Measurements from ENCODE around the gene CAMK1D. TPM values are rescaled to one million over a fixed set of nuclear protein-coding genes. Genes with fewer than 3 reads are reported as not detected.

The CAMK1D gene
- total RNA-seq, 1 experiment from 2014 or later, result 6.3 TPM

DNA sequence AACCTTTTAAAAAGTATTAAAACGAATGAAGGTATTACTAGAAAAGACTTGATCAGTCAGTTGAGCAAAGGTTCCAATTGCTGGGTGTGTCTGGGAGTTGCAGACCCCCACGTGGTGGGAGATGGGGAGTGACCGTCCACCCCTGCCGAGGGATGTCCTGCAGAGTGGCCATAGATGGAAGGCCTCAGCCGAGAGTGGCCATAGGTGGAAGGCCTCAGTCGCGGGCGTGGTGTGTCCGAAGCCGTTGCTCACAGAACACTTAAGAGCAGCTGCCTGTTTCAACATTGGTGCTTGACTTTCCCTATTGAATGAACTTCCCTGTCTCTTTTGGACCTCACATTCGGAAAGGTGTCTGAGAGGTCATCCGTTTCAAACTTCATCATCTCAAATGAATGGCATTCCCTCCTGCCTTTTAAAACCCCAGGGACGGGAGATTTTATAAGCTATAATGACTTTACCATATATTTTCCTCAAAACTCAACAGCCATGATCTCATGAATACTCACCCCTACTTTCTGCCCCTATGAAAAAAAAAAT lies 69.4 kb downstream of the CAMK1D start:
- Histone ChIP-seq H4K8ac (replicated peaks; ENCODE audit: insufficient read length, low read depth, low read length) (no peak overlapping the region), H3K27ac (ENCODE audit: insufficient read length, low read depth, low read length) (no peak overlapping the region), H2BK120ac (ENCODE audit: low read depth, low read length, poor library complexity, severe bottlenecking) (no peak overlapping the region), H4K5ac (ENCODE audit: insufficient read length, low read depth, low read length) (no peak overlapping the region), H2AK5ac (ENCODE audit: insufficient read length, low read length) (no peak overlapping the region), H3K14ac (ENCODE audit: insufficient read depth, low read length) (no peak overlapping the region; the same call in 1 of the 2 replicates), H2BK12ac (ENCODE audit: insufficient read length, low read depth, low read length) (no peak overlapping the region), H3K18ac (ENCODE audit: insufficient read length, low read depth, low read length) (no peak overlapping the region), H2BK20ac (ENCODE audit: low read depth, low read length, poor library complexity, severe bottlenecking) (no peak overlapping the region), H3K79me2 (ENCODE audit: insufficient read depth, low read length) (no peaks in the 10 kb centered on the region), H3K56ac (ENCODE audit: insufficient read length, low read depth, low read length) (no peak overlapping the region), H2AFZ (ENCODE audit: low read length) (no peak overlapping the region), H3K9me3 (ENCODE audit: control insufficient read depth, low read depth, low read length) (no peaks in the 10 kb centered on the region), H3K4me1 (ENCODE audit: insufficient read depth, low read length) (no peaks in the 10 kb centered on the region), H3T11ph (ENCODE audit: low read length) (no peak overlapping the region), H3K79me1 (ENCODE audit: insufficient read depth, low read depth, low read length, poor library complexity, severe bottlenecking) (no peaks in the 10 kb centered on the region), H3K9ac (ENCODE audit: extremely low read depth, insufficient read length, low read length) (no peak overlapping the region), H3K4ac (ENCODE audit: low read depth, low read length) (no peak overlapping the region), H4K91ac (ENCODE audit: insufficient read length, low read depth, low read length) (no peak overlapping the region), H2BK15ac (ENCODE audit: low read depth, low read length) (no peak overlapping the region), H4K20me1 (ENCODE audit: control insufficient read depth, insufficient read depth, insufficient read length) (no peaks in the 10 kb centered on the region), H3K27me3 (ENCODE audit: insufficient read depth, low read length) (no peaks in the 10 kb centered on the region), H3K4me2 (ENCODE audit: insufficient read depth, insufficient read length, low read length) (no peak overlapping the region), H3K23me2 (ENCODE audit: insufficient read length, low read depth, low read length, poor library complexity, severe bottlenecking) (no peaks in the 10 kb centered on the region), H2BK5ac (ENCODE audit: insufficient read length, low read length) (no peak overlapping the region), H3K23ac (ENCODE audit: insufficient read length, low read depth, low read length) (no peak overlapping the region)
- no CpG with 5 or more reads among the region's 13 CpGs for WGBS (ENCODE audit: extremely low coverage, insufficient read length, low lambda C conversion rate)
- TF ChIP-seq, protein P1, sequence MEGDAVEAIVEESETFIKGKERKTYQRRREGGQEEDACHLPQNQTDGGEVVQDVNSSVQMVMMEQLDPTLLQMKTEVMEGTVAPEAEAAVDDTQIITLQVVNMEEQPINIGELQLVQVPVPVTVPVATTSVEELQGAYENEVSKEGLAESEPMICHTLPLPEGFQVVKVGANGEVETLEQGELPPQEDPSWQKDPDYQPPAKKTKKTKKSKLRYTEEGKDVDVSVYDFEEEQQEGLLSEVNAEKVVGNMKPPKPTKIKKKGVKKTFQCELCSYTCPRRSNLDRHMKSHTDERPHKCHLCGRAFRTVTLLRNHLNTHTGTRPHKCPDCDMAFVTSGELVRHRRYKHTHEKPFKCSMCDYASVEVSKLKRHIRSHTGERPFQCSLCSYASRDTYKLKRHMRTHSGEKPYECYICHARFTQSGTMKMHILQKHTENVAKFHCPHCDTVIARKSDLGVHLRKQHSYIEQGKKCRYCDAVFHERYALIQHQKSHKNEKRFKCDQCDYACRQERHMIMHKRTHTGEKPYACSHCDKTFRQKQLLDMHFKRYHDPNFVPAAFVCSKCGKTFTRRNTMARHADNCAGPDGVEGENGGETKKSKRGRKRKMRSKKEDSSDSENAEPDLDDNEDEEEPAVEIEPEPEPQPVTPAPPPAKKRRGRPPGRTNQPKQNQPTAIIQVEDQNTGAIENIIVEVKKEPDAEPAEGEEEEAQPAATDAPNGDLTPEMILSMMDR (conservative IDR thresholded peaks at IDR 0.05), result no peak
- Mint-ChIP-seq H3K36me3 (ENCODE audit: insufficient read depth in 1 of 3, low read depth in 3 of 3) (no peaks in the 10 kb centered on the region; a peak in 1 of 7 replicates), H3K4me3 (no peak overlapping the region), H3K9me3 (no peaks in the 10 kb centered on the region), H3K27me3 (ENCODE audit: low read depth) (no peaks in the 10 kb centered on the region), H3K27ac (no peak overlapping the region), H3K4me1 (no peaks in the 10 kb centered on the region)
- DNase-seq, result no peak

Data from H9 (cell line).